HG02870 (cell line): Measurements from ENCODE around the gene ADD3.

Source experiments
- ATAC-seq: cut with Tn5 transposase; IDR thresholded peaks from one replicate; pipeline ENCODE4 v1.9.1; 2021; ENCODE audit warnings: mild to moderate bottlenecking, moderate library complexity; ENCODE audit not compliant: unreplicated experiment

Gene ADD3, protein sequence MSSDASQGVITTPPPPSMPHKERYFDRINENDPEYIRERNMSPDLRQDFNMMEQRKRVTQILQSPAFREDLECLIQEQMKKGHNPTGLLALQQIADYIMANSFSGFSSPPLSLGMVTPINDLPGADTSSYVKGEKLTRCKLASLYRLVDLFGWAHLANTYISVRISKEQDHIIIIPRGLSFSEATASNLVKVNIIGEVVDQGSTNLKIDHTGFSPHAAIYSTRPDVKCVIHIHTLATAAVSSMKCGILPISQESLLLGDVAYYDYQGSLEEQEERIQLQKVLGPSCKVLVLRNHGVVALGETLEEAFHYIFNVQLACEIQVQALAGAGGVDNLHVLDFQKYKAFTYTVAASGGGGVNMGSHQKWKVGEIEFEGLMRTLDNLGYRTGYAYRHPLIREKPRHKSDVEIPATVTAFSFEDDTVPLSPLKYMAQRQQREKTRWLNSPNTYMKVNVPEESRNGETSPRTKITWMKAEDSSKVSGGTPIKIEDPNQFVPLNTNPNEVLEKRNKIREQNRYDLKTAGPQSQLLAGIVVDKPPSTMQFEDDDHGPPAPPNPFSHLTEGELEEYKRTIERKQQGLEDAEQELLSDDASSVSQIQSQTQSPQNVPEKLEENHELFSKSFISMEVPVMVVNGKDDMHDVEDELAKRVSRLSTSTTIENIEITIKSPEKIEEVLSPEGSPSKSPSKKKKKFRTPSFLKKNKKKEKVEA

DNA sequence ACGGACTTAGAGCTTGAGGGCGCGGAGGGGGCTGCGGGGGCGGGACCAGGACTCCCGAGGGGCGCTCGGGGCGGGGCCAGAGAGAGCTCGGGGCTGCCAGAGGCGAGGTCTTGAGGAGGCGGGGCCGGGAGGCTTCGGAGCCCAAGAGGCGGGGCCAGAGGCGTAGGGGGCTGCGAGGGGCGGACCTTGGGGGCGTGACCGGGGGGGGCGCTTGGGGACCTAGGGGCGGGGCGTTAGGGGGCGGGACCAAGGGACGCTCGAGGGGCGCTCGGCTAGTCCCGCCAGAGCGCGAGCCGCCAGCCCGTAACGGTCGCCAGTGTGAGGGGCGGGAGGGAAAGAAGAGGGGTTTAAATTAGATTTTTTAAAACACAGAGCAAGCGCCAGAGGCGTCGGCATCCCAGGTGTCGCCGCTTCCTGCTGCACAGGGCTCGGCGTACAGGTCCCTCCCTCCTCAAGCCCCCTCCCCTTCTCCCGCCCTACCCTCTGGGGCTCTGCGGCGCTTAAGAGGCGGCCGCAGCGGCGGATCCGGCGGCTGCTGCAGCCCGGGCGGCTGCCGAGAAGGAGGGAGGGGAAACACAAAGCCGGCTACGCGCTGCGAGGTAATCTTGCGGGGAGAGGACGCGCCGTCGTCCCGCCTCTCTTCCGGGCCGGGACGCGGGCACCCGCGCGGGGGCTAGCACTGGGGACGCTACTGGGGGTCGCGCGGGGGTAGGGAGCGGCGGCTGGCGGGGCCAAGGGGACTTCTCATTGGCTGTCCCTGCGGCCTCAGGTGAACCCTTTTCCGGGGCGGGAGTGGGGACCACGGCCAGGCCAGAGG lies at the start of gene ADD3:
Gene ADD3, plus strand, starts transcription at position 284 of the 817 bp plus-strand sequence. CDS start 92,670 bp downstream, outside the sequence.
- ATAC-seq, result peak; percentile 57

DNA sequence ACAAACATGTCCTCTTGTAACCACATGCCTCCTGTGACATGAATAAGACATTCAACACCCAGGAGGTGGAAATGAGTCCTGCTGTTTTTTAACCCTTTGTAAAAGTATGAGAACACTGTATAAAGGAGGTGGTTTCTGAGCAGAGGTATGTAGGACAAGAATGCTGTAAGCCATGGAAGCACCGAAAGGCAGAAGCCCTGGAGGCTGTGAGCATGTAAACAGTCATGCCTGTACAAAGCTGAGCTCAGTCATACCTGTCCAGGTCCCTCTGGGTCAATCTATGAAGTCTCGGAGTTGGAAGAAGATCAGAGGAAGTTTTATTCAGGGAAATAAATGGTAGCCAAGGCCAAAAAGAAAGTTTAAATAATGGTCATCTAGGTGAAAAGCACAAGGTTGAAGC lies 49.7 kb upstream of the ADD3 start:
- ATAC-seq, result no peak

DNA sequence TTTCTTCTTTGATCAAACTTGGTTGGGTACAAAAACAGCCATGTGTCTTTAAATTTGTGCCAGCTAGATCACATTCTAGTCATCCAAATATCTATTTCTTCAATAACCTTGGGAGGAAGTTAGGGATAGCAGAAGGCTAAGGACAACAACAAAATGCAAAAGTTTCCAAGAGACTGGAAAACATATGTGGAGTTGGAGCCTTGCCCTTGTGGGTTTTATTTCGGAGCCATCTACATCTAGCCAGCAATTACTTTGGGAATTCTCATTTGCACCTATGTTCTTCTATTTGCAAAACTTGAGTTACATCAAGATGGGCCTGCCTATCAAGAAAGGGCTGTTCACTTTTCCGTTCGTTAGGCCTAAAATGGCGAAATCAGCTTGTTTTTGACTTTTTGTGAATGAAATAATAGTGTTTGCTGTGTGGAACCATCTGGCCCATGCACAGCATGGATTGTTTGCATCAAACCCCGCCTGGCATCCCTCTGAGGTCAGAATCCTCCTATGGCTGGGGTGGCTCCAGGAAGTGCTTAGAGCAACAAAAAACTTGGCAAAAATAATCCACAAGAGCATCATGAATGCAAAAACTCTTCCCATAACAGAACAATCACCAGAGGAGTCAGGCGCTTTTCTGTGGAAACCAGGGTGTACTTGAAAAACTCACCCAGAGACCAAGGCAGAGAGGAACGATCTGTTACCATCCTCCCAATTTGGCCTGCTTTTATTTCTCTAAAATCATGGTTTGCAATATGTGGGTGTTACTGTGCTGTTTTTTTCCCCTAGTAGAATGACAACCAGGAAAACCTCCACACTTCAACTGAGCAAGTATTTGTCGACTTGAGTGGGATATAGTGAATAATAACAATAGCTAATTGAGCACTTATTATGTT lies 48.3 kb upstream of the ADD3 start:
- ATAC-seq, result no peak

GRCh38 chr10:109960682-109961081 lies 47.1 kb upstream of the ADD3 start:
- no peak for ATAC-seq

- ATAC-seq, result no peak
Measured at GRCh38 chr10:109961174-109962001, 46.4 kb upstream of the ADD3 start.

- ATAC-seq, result no peak
Measured at GRCh38 chr10:109962247-109962646, 45.5 kb upstream of the ADD3 start.

DNA sequence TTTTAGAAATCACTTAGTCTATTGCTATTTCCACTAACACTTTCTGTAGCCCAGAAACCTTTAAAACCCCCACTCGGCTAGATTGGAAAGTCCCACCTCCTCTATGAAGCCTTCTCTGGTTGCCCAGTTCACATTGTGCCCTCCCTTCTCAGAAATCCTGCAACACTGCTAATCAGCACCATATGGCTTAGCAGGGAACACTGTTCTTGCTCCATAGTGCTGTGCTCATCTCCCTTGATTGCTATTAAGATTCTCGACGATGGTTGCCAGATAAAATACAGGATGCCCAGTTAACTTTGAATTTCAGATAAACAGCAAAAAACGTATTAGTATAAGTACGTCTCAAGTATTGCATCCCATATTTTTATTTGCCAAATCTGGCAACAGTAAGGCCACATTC lies 44.3 kb upstream of the ADD3 start:
- ATAC-seq, result no peak

- no peak for ATAC-seq
Measured at GRCh38 chr10:109964318-109964717, 43.5 kb upstream of the ADD3 start.

- ATAC-seq, result no peak
Measured at GRCh38 chr10:109966961-109967738, 40.6 kb upstream of the ADD3 start.

DNA sequence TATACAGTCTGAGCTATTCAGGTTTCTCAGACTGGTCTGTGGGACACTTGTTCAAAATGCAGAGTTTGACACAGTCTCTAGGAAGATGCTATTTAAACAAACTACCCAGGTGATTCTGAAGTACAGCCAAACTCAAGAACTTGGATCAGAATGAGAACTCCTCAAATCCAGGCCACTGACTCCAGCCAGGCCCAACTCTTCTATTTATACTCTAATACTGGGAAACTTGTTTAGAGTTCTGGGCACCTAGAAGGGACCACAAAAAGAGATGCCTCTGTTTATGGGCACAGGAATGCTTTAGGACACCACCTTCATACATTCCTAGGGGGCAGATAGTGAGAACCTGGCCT lies 40.1 kb upstream of the ADD3 start:
- no peak for ATAC-seq

DNA sequence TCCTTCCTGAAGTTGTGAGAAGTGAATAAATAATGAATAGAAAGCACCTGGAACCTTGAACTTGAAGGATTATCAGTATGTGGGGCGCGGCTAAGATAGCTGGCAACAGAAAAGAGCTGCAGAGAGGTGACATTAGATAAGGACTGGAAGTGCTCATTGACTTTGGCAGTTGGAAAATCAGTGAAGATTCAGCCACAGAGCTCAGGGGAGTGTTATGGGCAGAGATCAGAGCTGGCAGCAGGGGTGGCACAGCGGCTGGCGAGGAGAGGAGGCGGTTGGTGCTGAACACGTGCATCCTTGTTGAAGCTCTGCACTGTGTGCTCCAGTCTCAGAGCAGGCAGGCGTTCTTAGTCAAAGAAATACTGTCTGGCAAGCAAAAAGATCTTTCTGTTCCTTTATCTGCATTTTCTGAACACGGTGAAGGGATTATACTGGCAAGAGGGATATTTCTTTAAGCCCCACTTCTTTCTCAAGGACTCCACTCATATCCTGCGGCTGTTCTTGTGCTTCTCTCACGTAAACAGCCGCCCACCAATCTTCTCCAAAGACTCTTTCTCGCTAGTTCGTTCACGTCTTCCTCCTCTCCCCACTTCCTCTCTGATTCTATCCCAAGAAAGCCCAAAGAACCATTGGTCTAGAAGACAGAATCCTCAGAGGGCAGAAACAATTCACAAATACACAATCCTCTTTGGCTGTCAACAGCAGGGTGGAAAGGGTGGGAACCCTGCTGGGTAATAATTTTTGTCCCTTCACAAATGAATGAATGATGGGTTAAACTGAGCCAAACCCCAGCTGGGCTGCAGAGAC lies 38.6 kb upstream of the ADD3 start:
- no peak for ATAC-seq

DNA sequence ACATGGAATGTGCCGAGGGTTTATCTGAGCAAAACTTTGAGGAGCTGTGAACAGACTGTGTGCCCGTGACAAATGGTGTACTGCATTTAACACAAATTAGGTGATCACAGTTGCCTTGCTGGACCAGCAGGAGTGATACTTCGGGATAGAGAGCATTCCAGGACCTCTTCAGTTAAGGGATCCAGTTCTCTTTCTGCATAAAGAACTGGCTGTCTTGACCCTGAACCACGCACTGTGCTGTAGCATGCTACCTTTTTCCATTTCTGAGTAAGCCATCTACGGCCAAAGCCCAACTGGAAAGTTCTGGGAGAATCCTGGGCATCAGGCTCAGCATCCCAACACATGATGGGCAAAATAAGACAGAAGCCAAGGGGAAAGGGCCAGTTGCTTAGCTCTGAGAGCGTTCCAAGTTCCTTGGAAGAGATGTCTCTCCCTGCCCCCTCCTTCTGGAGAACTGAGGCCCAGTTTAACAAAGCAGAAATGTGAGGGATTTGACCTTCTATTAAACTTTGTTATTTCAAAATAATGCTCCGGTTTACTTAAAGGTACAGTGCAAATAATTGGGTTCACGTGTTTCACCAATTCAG lies 37.9 kb upstream of the ADD3 start:
- ATAC-seq, result no peak

DNA sequence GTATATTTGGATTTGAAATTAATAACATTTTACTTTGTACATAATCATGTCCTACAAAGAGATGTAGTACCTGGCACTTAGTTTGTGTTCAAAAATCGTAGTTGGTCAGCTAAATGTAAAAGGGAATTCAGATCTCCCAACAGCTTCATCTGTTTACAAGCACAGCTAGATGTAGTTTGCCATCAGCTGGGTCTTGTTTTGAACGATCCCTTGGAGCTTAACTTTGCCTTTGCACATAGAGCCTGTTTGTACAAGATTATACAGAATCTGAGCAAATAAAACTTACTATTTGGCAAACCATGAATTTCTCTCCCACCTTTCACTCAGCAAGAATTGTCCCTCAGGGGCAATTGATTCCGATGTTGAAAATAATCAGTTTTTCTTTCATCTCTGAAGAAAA lies 36.1 kb upstream of the ADD3 start:
- ATAC-seq, result no peak

- no peak for ATAC-seq
Measured at GRCh38 chr10:109972372-109973001, 35.3 kb upstream of the ADD3 start.

- no peak for ATAC-seq
Measured at GRCh38 chr10:109973326-109973829, 34.4 kb upstream of the ADD3 start.

DNA sequence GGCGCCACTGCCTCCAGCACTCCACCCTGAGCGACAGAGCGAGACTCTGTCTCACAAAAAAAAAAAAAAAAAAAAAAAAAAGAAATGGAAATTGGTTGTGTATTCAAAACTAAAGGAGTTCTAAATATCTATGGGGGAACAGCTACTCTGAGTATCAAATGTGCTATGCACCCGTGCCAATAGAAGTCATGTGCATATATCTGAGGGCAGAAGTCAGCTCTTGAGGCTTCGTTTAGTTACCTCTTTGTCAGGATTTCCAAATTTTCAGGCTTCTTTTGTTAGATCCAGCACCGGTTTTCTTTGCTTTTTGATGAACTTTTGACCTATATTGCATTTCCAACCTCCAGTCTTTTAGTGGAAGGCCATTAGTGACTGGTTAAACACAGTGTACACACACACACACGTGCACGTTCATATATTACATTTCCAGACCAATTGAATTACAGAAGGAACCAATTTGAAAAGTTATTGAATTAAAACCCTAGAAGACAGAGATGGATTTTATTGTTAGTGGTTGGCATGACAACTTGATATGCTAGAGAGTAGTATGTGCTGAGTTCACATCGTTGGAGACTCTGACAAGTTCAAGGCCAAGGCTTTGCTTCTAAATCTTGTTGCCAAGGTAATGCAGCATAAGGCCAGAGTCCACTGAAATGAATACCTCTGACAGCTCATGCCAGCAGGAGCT lies 33.1 kb upstream of the ADD3 start:
- ATAC-seq, result no peak
